DOHH2 (cell line): ENCODE results near the gene APOD.
A peak's percentile ranks its signal among the peaks of the same experiment; 100 is the strongest.

Experiments used
- H3F3A ChIP-seq: fragments of 200-600 bp; sonication (generic), shearing (Covaris generic); 2 replicates; pipeline ENCODE4 v1.6.0; 2016; ENCODE audit warnings: antibody characterized with exemption, mild to moderate bottlenecking; ENCODE audit not compliant: control insufficient read depth, insufficient read depth
- H3K27ac ChIP-seq: fragments of 200-600 bp; sonication (generic); 2 replicates; pipeline ENCODE4 v1.5.1; 2014; ENCODE audit warnings: low read depth, mild to moderate bottlenecking, low read length, moderate library complexity
- H3K27me3 ChIP-seq: fragments of 200-600 bp; sonication (generic); 2 replicates; pipeline ENCODE4 v1.6.1; 2014; ENCODE audit warnings: mild to moderate bottlenecking, low read length, mixed read lengths; ENCODE audit not compliant: control insufficient read depth
- H3K36me3 ChIP-seq: fragments of 200-600 bp; sonication (generic); 2 replicates; pipeline ENCODE4 v1.6.1; 2014; ENCODE audit warnings: mild to moderate bottlenecking, low read length, moderate library complexity, mixed read lengths; ENCODE audit not compliant: control insufficient read depth
- H3K4me1 ChIP-seq: fragments of 200-600 bp; sonication (generic); 2 replicates; pipeline ENCODE4 v1.6.1; 2014; ENCODE audit warnings: mild to moderate bottlenecking, low read length, mixed read lengths; ENCODE audit not compliant: control insufficient read depth
- H3K4me2 ChIP-seq: fragments of 200-600 bp; sonication (generic); 2 replicates; pipeline ENCODE4 v1.6.0; 2014; ENCODE audit warnings: mild to moderate bottlenecking, low read length, moderate library complexity
- H3K4me3 ChIP-seq: fragments of 200-600 bp; sonication (generic); 2 replicates; pipeline ENCODE4 v1.5.1; 2014; ENCODE audit warnings: mild to moderate bottlenecking, low read length, mixed read lengths
- H3K79me2 ChIP-seq: fragments of 200-600 bp; sonication (generic); 2 replicates; pipeline ENCODE4 v1.6.1; 2014; ENCODE audit warnings: mild to moderate bottlenecking, low read length, mixed read lengths; ENCODE audit not compliant: control insufficient read depth
- H3K9me2 ChIP-seq: fragments of 200-600 bp; sonication (generic); replicated peaks from 2 replicates; pipeline ENCODE4 v1.6.1; 2014; ENCODE audit warnings: mild to moderate bottlenecking, low read length, mixed read lengths; ENCODE audit not compliant: control insufficient read depth
- H3K9me3 ChIP-seq: fragments of 200-600 bp; sonication (generic); 2 replicates; pipeline ENCODE4 v1.6.1; 2014; ENCODE audit warnings: antibody characterized with exemption, low read length, mixed read lengths; ENCODE audit not compliant: control insufficient read depth, insufficient read depth
- H4K20me1 ChIP-seq: fragments of 200-600 bp; sonication (generic); 2 replicates; pipeline ENCODE4 v1.6.0; 2014; ENCODE audit warnings: low read depth, mild to moderate bottlenecking, antibody characterized with exemption, low read length, moderate library complexity; ENCODE audit not compliant: control insufficient read depth, insufficient read depth
- CTCF ChIP-seq: fragments of 200-600 bp; sonication (generic); IDR thresholded peaks from one replicate; pipeline ENCODE4 v1.5.1; 2014; ENCODE audit warnings: antibody characterized with exemption, mild to moderate bottlenecking, low read depth, low read length; ENCODE audit not compliant: poor library complexity, severe bottlenecking
- EZH2phosphoT487 ChIP-seq: fragments of 200-600 bp; sonication (generic); IDR thresholded peaks from 2 replicates; pipeline ENCODE4 v1.6.1; 2017; ENCODE audit warnings: borderline replicate concordance, mild to moderate bottlenecking, antibody characterized with exemption, low read length, moderate library complexity, mixed read lengths

Gene APOD

GRCh38 chr3:195556390-195556789, 27.4 kb downstream of the APOD start:
- Histone ChIP-seq H3K79me2 (no peaks in the 10 kb centered on the region), H3K27ac (no peak overlapping the region), H3K9me3 (no peaks in the 10 kb centered on the region), H3K27me3 (0 out of 2 replicates have a peak, but pooled peaks cover 3% of the 10 kb centered on the region), H4K20me1 (no peaks in the 10 kb centered on the region), H3K36me3 (no peaks in the 10 kb centered on the region), H3K4me3 (no peak overlapping the region), H3F3A (no peaks in the 10 kb centered on the region), H3K4me1 (peaks cover 3% of the 10 kb centered on the region; the same call in 1 of the 2 replicates), H3K9me2 (no peaks in the 10 kb centered on the region), H3K4me2 (no peak overlapping the region)
- TF ChIP-seq CTCF (peak; percentile 57), EZH2phosphoT487 (no peak)

GRCh38 chr3:195555110-195555509, 28.6 kb downstream of the APOD start:
- no peaks in the 10 kb centered on the region for H3K9me3 ChIP-seq
- H3K27ac ChIP-seq, result no peak overlapping the region
- H3K4me2 ChIP-seq, result no peak overlapping the region
- TF ChIP-seq EZH2phosphoT487, result no peak
- no peak for TF ChIP-seq CTCF
- H3K9me2 ChIP-seq, result no peaks in the 10 kb centered on the region
- 0 out of 2 replicates have a peak, but pooled peaks cover 3% of the 10 kb centered on the region for H3K27me3 ChIP-seq
- H3K4me3 ChIP-seq, result no peak overlapping the region
- peaks cover 11% of the 10 kb centered on the region for H3K4me1 ChIP-seq
- H3K79me2 ChIP-seq, result no peaks in the 10 kb centered on the region
- no peaks in the 10 kb centered on the region for H3K36me3 ChIP-seq
- no peaks in the 10 kb centered on the region for H4K20me1 ChIP-seq
- no peaks in the 10 kb centered on the region for H3F3A ChIP-seq

GRCh38 chr3:195554458-195554857, 29.3 kb downstream of the APOD start:
- Histone ChIP-seq H4K20me1 (no peaks in the 10 kb centered on the region), H3K27ac (no peak overlapping the region), H3K9me2 (no peaks in the 10 kb centered on the region), H3F3A (no peaks in the 10 kb centered on the region), H3K4me1 (peaks cover 15% of the 10 kb centered on the region), H3K9me3 (no peaks in the 10 kb centered on the region), H3K79me2 (no peaks in the 10 kb centered on the region), H3K36me3 (no peaks in the 10 kb centered on the region), H3K27me3 (0 out of 2 replicates have a peak, but pooled peaks cover 3% of the 10 kb centered on the region), H3K4me2 (no peak overlapping the region), H3K4me3 (no peak overlapping the region)
- no peak for TF ChIP-seq EZH2phosphoT487
- no peak for TF ChIP-seq CTCF
